Astrocyte of the hippocampus (primary cell): ENCODE data around the gene SLC9A4.

ENCODE experiments used
- DNase-seq: peaks from one replicate; pipeline ENCODE4 v3.0.0; 2011; ENCODE audit warnings: low read depth, low spot score

Gene SLC9A4

DNA sequence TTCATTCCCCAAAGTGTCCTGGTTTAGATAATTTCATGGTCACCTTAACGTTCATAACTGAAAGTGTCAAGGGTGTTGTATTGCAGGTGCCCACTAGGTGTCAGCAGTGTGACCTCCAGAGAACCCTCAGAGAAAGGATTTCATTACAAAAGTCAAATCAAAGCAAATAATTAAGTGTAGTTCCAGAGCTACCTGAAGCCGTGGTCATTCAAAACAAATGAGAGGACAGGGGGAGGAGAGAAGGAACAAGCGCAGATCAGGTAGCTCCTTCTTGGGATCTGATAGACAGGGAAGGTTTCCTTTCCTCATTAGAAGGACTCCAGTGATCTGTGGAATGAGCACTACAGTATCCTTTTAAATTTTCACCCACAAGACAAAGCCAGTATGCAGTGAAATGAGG, at the start of gene SLC9A4:
TSS of gene SLC9A4 (plus strand) at position 207 of the 400 bp plus-strand sequence. CDS start 534 bp downstream, outside the sequence.
- DNase-seq: peak; percentile 71

DNA sequence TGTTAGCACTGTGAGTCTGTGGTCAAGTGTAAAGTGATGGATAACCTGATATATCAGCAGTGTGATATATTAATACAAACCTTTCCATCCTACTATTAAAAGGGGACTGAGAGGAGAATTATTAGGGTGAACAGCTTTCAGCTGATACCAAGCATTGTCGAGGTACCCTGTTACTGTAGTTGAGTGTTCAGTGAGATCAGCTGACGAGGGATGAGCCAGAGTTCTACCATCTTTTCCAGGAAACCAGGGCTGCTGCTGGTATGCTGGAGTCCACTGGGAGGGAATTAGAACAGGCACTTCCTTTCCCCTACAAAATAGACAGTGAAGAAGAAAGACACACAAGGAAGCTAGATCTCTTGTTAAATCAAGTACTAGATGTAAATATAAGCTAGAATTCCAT, 49.7 kb upstream of the SLC9A4 start:
- no peak for DNase-seq

GRCh38 chr2:102424754-102425153, 48.3 kb upstream of the SLC9A4 start:
- no peak for DNase-seq

DNA sequence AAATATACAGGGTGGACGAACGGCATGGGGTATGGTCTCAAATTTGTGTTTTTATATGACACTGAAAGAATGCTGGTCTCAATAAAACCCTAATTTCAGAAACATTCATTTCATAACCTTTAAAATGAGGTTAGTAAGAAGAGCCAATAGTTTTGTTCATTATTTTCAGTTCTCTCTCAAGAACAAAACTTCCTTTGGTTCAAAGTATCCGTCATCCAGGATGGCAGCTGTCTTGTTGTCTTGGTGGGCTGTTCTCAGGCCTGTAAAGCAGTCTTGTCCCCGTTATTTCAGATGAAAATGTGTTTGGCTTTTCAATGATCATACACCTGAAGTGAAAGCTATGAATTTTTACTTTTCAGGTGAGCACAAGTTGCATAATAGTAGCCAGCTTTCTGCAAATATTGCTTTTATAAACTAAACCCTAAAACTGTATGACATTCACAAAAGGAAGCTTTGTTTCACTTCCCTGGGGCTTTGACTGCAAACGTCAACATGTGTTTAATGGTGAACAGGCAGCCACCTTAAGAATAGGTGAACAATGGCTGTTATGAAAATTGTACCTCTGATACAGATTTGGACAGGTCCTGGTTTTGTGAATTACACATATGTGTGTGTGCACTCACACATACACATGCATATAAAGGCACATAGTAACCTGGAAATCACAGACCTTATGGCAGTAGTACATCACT, 47.4 kb upstream of the SLC9A4 start:
- no peak for DNase-seq

- DNase-seq: no peak
These were observed 45.8 kb upstream of the SLC9A4 start for GRCh38 chr2:102427249-102427648.

GRCh38 chr2:102428573-102428972, 44.5 kb upstream of the SLC9A4 start:
- no peak for DNase-seq

GRCh38 chr2:102432386-102432785, 40.6 kb upstream of the SLC9A4 start:
- no peak for DNase-seq

GRCh38 chr2:102433973-102434654, 38.9 kb upstream of the SLC9A4 start:
- no peak for DNase-seq

DNA sequence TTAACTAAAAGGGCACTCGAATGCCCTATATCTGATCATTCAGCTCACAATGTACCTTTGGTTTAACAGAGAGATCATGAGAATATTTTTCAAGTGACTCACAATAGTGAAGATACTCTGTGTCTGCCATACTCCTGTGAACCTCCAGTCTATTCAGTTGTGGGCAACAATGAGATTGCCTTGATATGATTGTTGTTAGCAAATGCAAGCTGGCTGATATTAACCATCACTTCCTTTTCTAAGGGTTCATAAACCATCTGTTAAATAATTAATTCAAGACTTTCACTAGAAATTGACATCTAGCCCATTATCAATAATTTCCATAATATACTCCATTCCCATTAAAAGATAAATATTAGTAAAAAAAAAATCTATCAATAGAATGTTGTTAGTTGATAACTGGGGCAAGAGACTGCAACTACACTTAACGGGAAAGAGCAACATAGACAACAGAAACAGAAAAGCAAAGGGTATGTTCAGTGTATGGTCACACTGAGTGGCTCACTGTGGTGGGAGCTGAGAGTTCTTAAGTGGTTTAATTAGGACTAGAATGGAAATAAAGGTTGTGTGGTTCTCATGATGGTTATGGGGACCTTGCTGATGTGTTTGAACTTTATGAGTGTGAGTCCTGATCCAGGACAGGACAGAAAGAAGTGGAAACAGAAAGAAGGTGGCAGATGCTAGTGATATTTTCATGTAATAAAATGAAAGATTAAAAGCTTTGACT, 38.2 kb upstream of the SLC9A4 start:
- DNase-seq: no peak

GRCh38 chr2:102435741-102436140, 37.3 kb upstream of the SLC9A4 start:
- DNase-seq: no peak

DNA sequence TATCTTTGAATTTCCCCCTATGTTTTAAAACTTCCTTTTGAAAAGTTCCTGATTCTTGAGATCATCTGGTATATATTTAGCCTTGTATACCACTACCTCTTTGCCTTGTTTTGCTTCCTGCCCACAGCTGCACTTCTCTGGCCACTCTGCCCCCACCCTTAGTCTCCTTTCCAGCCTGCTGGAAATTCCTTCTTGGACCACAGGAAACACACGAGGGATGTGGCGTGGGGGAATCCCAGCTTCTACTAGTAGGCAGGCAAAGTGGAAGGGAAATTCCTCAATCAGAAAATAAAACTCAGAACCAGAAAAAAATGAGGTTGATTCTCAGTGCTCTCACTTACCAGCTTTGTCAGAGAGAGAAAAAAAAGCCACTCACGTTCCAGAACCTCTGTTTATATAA, 36.7 kb upstream of the SLC9A4 start:
- peak; percentile 80 for DNase-seq

DNA sequence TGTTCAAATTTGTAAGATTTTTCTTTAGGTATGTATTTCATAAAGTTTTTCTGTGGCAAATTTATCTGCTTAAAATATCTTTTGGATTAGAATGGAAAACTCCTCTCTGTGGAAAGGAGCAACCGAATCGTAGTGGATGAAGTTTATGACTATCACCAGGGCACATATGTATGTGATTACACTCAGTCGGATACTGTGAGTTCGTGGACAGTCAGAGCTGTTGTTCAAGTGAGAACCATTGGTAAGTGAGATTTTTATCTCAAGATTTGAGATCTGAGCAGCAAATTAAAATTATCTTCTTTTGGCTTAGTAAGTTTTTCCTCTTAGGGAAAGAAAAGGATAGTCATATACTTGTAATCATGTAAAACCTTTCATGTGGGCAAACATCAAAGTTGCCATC, 35.9 kb upstream of the SLC9A4 start:
- DNase-seq: no peak

GRCh38 chr2:102438111-102438510, 34.9 kb upstream of the SLC9A4 start:
- DNase-seq: no peak

GRCh38 chr2:102438578-102438977, 34.4 kb upstream of the SLC9A4 start:
- no peak for DNase-seq

GRCh38 chr2:102439065-102439695, 33.8 kb upstream of the SLC9A4 start:
- peak; percentile 74 for DNase-seq

DNA sequence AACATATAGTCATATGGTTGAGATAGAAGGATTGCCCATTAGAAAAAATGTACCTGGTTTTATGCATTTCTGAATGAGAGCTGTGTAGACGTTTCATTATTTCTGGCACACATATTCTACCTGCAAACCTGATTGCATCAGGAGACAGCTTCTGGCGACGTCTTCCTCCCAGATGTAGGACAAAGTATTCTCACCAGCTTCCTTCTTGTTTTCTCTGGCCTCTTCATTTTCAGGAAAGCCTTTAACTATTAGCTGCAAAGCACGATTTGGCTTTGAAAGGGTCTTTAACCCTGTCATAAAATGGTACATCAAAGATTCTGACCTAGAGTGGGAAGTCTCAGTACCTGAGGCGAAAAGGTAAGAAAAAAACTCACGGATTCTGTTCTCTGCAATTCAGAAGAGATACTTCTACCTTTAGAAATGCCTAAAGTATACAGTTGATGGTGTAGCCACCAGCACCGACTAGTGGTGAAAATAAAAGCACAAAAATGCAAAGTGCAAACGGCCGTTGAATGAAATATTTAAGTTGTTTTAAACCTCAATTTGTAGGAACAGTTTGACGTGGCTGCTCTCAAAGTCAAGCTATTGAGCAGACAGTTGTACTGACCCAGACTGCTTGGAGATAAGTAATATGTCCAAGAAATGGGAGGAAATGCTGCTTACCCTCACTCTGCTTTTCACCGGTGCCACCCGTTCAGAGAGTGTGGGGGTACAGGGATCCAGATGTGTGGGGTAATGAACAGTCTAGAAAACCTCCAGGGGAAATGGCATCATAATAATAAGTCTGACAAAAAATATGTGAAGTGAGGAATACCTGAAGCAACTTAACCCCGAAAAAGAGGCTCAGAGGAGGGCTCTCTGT, 29.8 kb upstream of the SLC9A4 start:
- DNase-seq: peak; percentile 60

DNA sequence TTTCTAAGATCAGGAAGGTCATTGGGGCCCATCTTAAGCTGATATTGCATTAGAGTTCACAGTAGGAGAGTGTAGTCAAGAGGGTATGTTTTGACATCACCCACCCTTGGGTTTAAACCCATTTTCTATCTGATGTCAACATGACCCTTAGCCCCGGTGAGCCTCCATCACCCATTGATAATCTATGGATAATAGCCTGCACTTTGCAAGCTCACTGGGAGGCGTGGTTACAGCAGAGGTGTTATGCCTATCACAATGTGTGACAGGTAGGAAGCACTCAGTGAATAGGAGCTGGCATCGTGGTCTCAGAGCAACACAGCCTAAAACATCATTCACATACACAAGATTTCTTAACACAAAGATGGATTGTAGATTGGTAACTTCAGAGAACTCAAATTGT, 28.8 kb upstream of the SLC9A4 start:
- no peak for DNase-seq

- no peak for DNase-seq
These were observed 26.1 kb upstream of the SLC9A4 start for GRCh38 chr2:102446936-102447335.

DNA sequence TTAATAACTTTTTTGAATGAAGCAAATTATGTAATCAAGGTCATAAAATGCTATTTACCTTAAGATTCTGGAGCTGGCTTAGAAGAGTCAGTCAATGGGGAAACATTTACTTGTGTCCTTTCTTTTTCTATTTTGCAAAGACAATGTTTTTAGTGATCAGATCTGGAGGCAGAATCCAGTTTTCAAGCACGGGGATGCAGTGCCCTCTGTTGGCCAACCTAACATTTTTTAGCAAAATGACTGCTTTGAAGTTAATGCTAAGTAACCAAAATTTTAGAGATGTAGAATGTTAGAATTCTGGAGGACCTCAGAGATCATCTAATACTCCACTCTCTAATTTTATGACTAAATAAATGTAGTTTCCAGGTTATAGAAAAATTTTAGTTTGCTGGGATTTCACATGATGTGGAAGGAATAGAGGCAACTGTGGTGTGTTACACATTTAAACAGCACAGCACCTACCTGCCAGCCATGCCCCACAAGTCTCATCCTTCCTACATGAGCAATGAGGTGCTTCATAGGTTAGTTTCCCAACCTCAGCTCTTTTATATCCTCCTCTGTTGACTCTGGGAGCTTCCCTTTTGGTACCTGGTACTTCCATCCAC, 23.6 kb upstream of the SLC9A4 start:
- peak; percentile 69 for DNase-seq

GRCh38 chr2:102451968-102452367, 21.1 kb upstream of the SLC9A4 start:
- DNase-seq: peak; percentile 32

DNA sequence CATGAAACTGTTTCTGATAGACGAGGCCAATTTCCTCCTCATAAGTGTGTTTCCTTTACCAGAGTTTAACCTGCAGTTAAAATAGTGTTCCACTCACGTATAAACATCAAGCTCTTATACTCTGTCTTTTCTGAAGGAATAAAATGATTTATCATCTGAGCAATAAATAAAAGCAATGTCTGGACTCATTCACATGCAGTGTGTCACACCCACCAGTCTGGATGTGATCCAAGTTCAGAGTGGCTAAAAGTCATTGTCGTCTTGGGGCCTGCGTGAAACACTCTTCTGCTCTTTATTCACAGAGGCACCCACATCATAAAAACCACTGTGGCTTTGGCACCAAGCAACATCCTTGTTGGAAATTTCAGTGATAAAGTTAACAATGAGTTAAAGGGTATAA, 19.5 kb upstream of the SLC9A4 start:
- peak; percentile 32 for DNase-seq
